HG03196 (cell line): ENCODE measurements around the gene ATG2B.

Experiments
- ATAC-seq: cut with Tn5 transposase; IDR thresholded peaks from one replicate; pipeline ENCODE4 v1.9.1; 2021; ENCODE audit not compliant: unreplicated experiment

ATG2B gene

GRCh38 chr14:96274122-96274521 is 89.0 kb downstream of the ATG2B start:
- no peak for ATAC-seq

- no peak for ATAC-seq
These were observed 89.5 kb downstream of the ATG2B start for GRCh38 chr14:96273629-96274028.

GRCh38 chr14:96272777-96273473 is 90.2 kb downstream of the ATG2B start:
- ATAC-seq = no peak

GRCh38 chr14:96271421-96271762 is 91.7 kb downstream of the ATG2B start:
- ATAC-seq = no peak

- ATAC-seq = no peak
These were observed 92.3 kb downstream of the ATG2B start for GRCh38 chr14:96270565-96271420.

GRCh38 chr14:96269359-96269710 is 93.8 kb downstream of the ATG2B start:
- ATAC-seq = no peak

- ATAC-seq = no peak
These were observed 94.4 kb downstream of the ATG2B start for GRCh38 chr14:96268431-96269358.

GRCh38 chr14:96267916-96268315 is 95.2 kb downstream of the ATG2B start:
- ATAC-seq = no peak

GRCh38 chr14:96267336-96267735 is 95.8 kb downstream of the ATG2B start:
- ATAC-seq = no peak

GRCh38 chr14:96265383-96266095 is 97.6 kb downstream of the ATG2B start:
- ATAC-seq = no peak

- ATAC-seq = no peak
These were observed 98.3 kb downstream of the ATG2B start for GRCh38 chr14:96264853-96265252.

- ATAC-seq = no peak
These were observed 99.0 kb downstream of the ATG2B start for GRCh38 chr14:96264200-96264553.

- ATAC-seq = no peak
These were observed 99.6 kb downstream of the ATG2B start for GRCh38 chr14:96263347-96264199.

- ATAC-seq = no peak
These were observed 101.1 kb downstream of the ATG2B start for GRCh38 chr14:96261772-96262655.

- no peak for ATAC-seq
These were observed 102.1 kb downstream of the ATG2B start for GRCh38 chr14:96261053-96261452.

GRCh38 chr14:96260341-96260821 is 102.8 kb downstream of the ATG2B start:
- no peak for ATAC-seq

GRCh38 chr14:96257900-96258299 is 105.2 kb downstream of the ATG2B start:
- ATAC-seq = no peak

GRCh38 chr14:96257056-96257455 is 106.1 kb downstream of the ATG2B start:
- no peak for ATAC-seq

- no peak for ATAC-seq
These were observed 106.7 kb downstream of the ATG2B start for GRCh38 chr14:96256407-96256806.
